MM.1S (cell line): ENCODE data around the gene ARID4B.

Experiments used
- DNase-seq: peaks from one replicate; pipeline ENCODE4 v3.0.0-alpha.2; 2015
- H2AFZ ChIP-seq: fragments of 300-600 bp; sonication (generic); 2 replicates; pipeline ENCODE4 v1.6.0; 2016; ENCODE audit warnings: antibody characterized with exemption, low read length
- H3F3A ChIP-seq: fragments of 300-600 bp; sonication (generic); 2 replicates; pipeline ENCODE4 v1.6.1; 2016; ENCODE audit warnings: mild to moderate bottlenecking, antibody characterized with exemption, low read length, moderate library complexity, mixed read lengths; ENCODE audit not compliant: insufficient read depth
- H3K27ac ChIP-seq: fragments of 300-600 bp; sonication (generic); 2 replicates; pipeline ENCODE4 v1.5.1; 2016; ENCODE audit warnings: mild to moderate bottlenecking, low read length
- H3K27me3 ChIP-seq: fragments of 300-600 bp; sonication (generic); replicated peaks from 2 replicates; pipeline ENCODE4 v1.6.0; 2016; ENCODE audit warnings: low read length; ENCODE audit not compliant: insufficient read depth
- H3K36me3 ChIP-seq: fragments of 300-600 bp; sonication (generic); replicated peaks from 2 replicates; pipeline ENCODE4 v1.6.1; 2016; ENCODE audit warnings: mild to moderate bottlenecking, low read length, mixed read lengths; ENCODE audit not compliant: insufficient read depth
- H3K4me1 ChIP-seq: fragments of 300-600 bp; sonication (generic); 2 replicates; pipeline ENCODE4 v1.6.1; 2016; ENCODE audit warnings: low read length, mixed read lengths
- H3K4me2 ChIP-seq: fragments of 300-600 bp; sonication (generic); 2 replicates; pipeline ENCODE4 v1.6.0; 2016; ENCODE audit warnings: low read depth, low read length
- H3K4me3 ChIP-seq: fragments of 300-600 bp; sonication (generic); 2 replicates; pipeline ENCODE4 v1.5.1; 2016; ENCODE audit warnings: low read length, mixed read lengths
- H3K79me2 ChIP-seq: fragments of 300-600 bp; sonication (generic); 2 replicates; pipeline ENCODE4 v1.6.1; 2016; ENCODE audit warnings: mixed run types, low read length, mixed read lengths
- H3K9ac ChIP-seq: fragments of 300-600 bp; sonication (generic); 2 replicates; pipeline ENCODE4 v1.6.1; 2016; ENCODE audit warnings: low read length, mixed read lengths
- H3K9me2 ChIP-seq: fragments of 300-600 bp; sonication (generic); replicated peaks from 2 replicates; pipeline ENCODE4 v1.6.1; 2016; ENCODE audit warnings: mild to moderate bottlenecking, low read length, mixed read lengths; ENCODE audit not compliant: insufficient read depth
- H3K9me3 ChIP-seq: fragments of 300-600 bp; sonication (generic); replicated peaks from 2 replicates; pipeline ENCODE4 v1.6.1; 2016; ENCODE audit warnings: mild to moderate bottlenecking, low read length, mixed read lengths; ENCODE audit not compliant: insufficient read depth
- H4K20me1 ChIP-seq: fragments of 300-600 bp; sonication (generic); 2 replicates; pipeline ENCODE4 v1.6.1; 2016; ENCODE audit warnings: mild to moderate bottlenecking, low read length, moderate library complexity, mixed read lengths; ENCODE audit not compliant: insufficient read depth
- CTCF ChIP-seq: fragments of 300-600 bp; sonication (generic); IDR thresholded peaks from 2 replicates; pipeline ENCODE4 v1.5.1; 2016; ENCODE audit warnings: antibody characterized with exemption, low read length, mixed read lengths
- EZH2 ChIP-seq: fragments of 300-600 bp; sonication (generic); optimal IDR thresholded peaks from 2 replicates; pipeline ENCODE3; 2017; ENCODE audit warnings: low read depth, mild to moderate bottlenecking, antibody characterized with exemption, low read length, mixed read lengths
- EZH2phosphoT487 ChIP-seq: fragments of 300-600 bp; sonication (generic); IDR thresholded peaks from 2 replicates; pipeline ENCODE4 v1.6.1; 2018; ENCODE audit warnings: antibody characterized with exemption, low read length

Gene ARID4B

DNA sequence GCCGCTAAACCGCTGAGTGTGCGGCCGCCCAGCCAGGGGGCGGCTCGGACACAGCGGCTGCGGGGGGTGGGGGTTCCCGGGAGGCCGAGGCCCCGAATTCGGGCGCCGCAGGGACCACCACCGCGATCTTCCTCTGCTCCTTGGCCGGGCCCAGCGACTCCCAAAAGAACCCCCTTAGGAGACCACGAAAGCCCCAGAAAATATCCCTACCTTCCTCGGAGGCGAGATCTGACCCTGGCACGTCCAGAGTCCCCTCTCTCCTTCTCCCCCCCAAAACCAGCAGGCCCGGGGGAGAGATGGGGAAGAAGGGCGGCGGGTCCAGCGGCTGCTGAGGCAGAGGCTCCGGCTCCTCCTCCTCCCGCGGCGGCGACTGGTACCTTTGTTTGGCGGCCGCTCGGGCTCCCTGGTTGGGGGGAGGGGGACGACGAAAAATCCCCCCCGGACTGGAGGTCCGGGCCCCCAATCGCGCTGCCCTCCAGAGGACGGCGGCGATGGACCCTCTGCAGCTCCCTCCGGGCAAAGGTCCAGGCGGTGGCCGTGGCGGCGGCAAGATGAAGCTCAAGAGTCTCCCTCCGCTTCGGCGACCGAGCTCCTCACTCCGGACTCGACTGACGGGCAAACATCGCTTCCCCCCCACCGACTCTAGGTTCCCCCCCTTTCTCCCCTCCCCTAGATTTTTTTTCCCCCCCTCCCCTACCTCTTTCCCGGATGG is at the start of gene ARID4B:
ARID4B (minus strand) TSS at position 621 of the 712 bp plus-strand sequence. CDS start 1,260 bp downstream, outside the sequence.
- TF ChIP-seq EZH2: no peak
- TF ChIP-seq CTCF: no peak
- no peak for TF ChIP-seq EZH2phosphoT487
- peak within 1 kb of the TSS; percentile 81 for H3K27ac ChIP-seq
- H3K9ac ChIP-seq: peak within 1 kb of the TSS; percentile 86
- no peaks in the 10 kb centered on the region for H3K36me3 ChIP-seq
- H4K20me1 ChIP-seq: peaks cover 18% of the 10 kb centered on the region; the same call in 1 of the 2 replicates
- H3K9me2 ChIP-seq: no peaks in the 10 kb centered on the region
- H3K4me2 ChIP-seq: peak within 1 kb of the TSS; percentile 85
- H3K4me3 ChIP-seq: peak within 1 kb of the TSS; percentile 91
- H3K9me3 ChIP-seq: no peaks in the 10 kb centered on the region
- H3K79me2 ChIP-seq: peaks cover 89% of the 10 kb centered on the region
- peaks cover 20% of the 10 kb centered on the region for H3K4me1 ChIP-seq
- no peak for DNase-seq
- H3K27me3 ChIP-seq: no peaks in the 10 kb centered on the region
- peak within 1 kb of the TSS; percentile 81 for H2AFZ ChIP-seq
- peaks cover 23% of the 10 kb centered on the region for H3F3A ChIP-seq

DNA sequence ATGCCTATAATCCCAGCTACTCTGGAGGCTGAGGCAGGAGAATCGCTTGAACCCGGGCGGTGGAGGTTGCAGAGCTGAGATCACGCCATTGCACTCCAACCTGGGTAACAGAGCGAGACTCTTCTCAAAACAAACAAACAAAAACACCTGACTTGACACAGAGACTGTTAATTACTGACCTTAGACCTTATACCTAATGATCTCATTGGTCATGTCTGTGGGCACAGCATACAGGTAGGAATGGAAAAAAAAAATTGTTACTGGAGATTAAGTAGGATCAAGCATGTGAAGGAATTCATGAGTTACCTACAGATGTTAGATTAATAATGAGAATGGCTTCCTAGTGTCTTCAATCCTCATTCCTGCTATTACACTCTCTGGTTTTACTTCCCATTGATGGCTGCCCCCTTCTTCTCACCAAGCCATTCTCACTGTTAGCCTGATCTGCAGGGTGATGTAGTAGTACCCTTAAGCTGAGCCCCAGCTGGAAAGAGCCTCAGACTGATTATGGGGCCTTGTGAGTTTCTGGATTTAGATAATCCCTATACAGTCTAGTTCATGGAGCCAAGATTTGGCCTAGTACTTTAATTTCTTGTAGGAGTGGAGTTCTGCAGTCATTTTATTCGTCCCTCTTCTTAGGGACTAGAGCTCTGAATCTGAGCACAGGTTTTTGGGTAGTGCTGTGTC is 48.1 kb upstream of the ARID4B start:
- TF ChIP-seq CTCF (no peak), EZH2phosphoT487 (no peak), EZH2 (no peak)
- Histone ChIP-seq H3K4me3 (no peak overlapping the region), H2AFZ (no peak overlapping the region), H3F3A (no peaks in the 10 kb centered on the region), H3K36me3 (no peaks in the 10 kb centered on the region; the same call in 1 of the 2 replicates), H3K4me2 (no peak overlapping the region), H3K9ac (no peak overlapping the region), H3K9me2 (no peaks in the 10 kb centered on the region), H3K27me3 (no peaks in the 10 kb centered on the region), H3K9me3 (no peaks in the 10 kb centered on the region), H3K27ac (no peak overlapping the region), H3K4me1 (no peaks in the 10 kb centered on the region), H3K79me2 (peaks cover 48% of the 10 kb centered on the region), H4K20me1 (no peaks in the 10 kb centered on the region)
- DNase-seq: no peak

DNA sequence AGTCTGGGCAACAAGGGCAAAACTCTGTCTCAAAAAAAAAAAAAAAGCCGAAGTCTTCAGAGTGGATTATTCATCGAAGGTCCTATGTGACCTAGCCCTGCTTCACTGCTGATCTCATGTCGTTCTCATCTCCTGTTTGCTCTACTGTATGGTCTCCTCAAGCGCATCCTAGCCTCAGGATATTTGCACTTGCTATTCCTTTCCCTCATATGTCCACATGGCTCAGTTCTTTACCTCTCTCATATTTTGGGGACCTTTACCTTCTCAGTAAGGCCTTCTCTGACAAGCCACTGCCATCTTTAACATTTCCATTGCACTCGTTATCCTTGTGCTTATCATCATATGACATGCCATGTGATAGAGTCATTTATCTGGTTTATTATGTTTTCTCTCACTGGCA is 41.8 kb upstream of the ARID4B start:
- Histone ChIP-seq H3K4me3 (no peak overlapping the region), H3K9me3 (no peaks in the 10 kb centered on the region), H3F3A (no peaks in the 10 kb centered on the region), H3K27ac (no peak overlapping the region), H3K9ac (no peak overlapping the region), H3K27me3 (no peaks in the 10 kb centered on the region), H4K20me1 (no peaks in the 10 kb centered on the region), H3K36me3 (no peaks in the 10 kb centered on the region), H2AFZ (no peak overlapping the region), H3K4me1 (0 out of 2 replicates have a peak, but pooled peaks cover 4% of the 10 kb centered on the region), H3K79me2 (peaks cover 51% of the 10 kb centered on the region), H3K4me2 (no peak overlapping the region), H3K9me2 (no peaks in the 10 kb centered on the region)
- no peak for TF ChIP-seq EZH2
- TF ChIP-seq CTCF: no peak
- no peak for TF ChIP-seq EZH2phosphoT487
- DNase-seq: no peak
